ENCODE measurements around the gene PPM1G.

Gene PPM1G

GRCh38 chr2:27335311-27335710, 74.1 kb downstream of the PPM1G start:
- H3K9ac ChIP-seq (ENCODE audit: low read length), result no peak overlapping the region
- H4K8ac ChIP-seq (ENCODE audit: low read length), result no peak overlapping the region
- no peak overlapping the region for H3K14ac ChIP-seq (ENCODE audit: low read length in 2 of 2)
- DNase-seq, result no peak
- no peak overlapping the region for H3K4me3 ChIP-seq (ENCODE audit: insufficient read depth in 1 of 2, low read depth in 1 of 2, low read length in 2 of 2)
- WGBS, result 100% methylated on average over 2 of the region's 3 CpGs
- no peak overlapping the region for H3K4ac ChIP-seq (ENCODE audit: low read depth in 1 of 2, low read length in 2 of 2)
- no peak overlapping the region for H3K4me2 ChIP-seq (ENCODE audit: low read length, poor library complexity, severe bottlenecking)
- no peaks in the 10 kb centered on the region for H3K27me3 ChIP-seq (ENCODE audit: control insufficient read depth in 1 of 2, insufficient read depth in 1 of 2, low read length in 2 of 2)
- H2AFZ ChIP-seq (ENCODE audit: low read depth, low read length), result no peak overlapping the region
- no peaks in the 10 kb centered on the region for H3K9me3 ChIP-seq (ENCODE audit: control insufficient read depth, low read length)
- no peak overlapping the region for H2BK5ac ChIP-seq (ENCODE audit: low read depth, low read length, poor library complexity, severe bottlenecking)
- no peak overlapping the region for H2BK12ac ChIP-seq (ENCODE audit: low read length in 2 of 2)
- H3K23ac ChIP-seq (ENCODE audit: low read length in 2 of 2), result no peak overlapping the region
- no peak overlapping the region for H2BK15ac ChIP-seq (ENCODE audit: low read depth, poor library complexity, severe bottlenecking)
- no peak overlapping the region for H2BK120ac ChIP-seq (ENCODE audit: low read depth, low read length)
- no peak overlapping the region for H3K18ac ChIP-seq (ENCODE audit: low read depth in 1 of 2, low read length in 2 of 2)
- no peaks in the 10 kb centered on the region for H3K4me1 ChIP-seq (ENCODE audit: control insufficient read depth, insufficient read depth, low read depth, low read length)
- H3K36me3 ChIP-seq (ENCODE audit: control insufficient read depth in 1 of 2, insufficient read depth in 2 of 2, low read depth in 1 of 2, low read length in 2 of 2), result peaks cover 61 to 85% of the 10 kb centered on the region in 2 experiments
- H3K79me1 ChIP-seq (replicated peaks; ENCODE audit: low read length, poor library complexity, severe bottlenecking), result peaks cover 6% of the 10 kb centered on the region
- H2AK5ac ChIP-seq (ENCODE audit: low read length, severe bottlenecking), result no peak overlapping the region
- H4K91ac ChIP-seq (ENCODE audit: low read length), result no peak overlapping the region
- no peak overlapping the region for H3K27ac ChIP-seq (ENCODE audit: low read length, poor library complexity, severe bottlenecking)
